Occipital lobe (tissue), 2 donors: Measurements from ENCODE around the gene GINS3. TPM values are rescaled to one million over a fixed set of nuclear protein-coding genes. Genes with fewer than 3 reads are reported as not detected.

ENCODE experiments used
- DNase-seq: peaks from one replicate; lab custom pipeline; 2025; lab: John Stamatoyannopoulos, UW
- total RNA-seq: library from RNA; depleted of rRNA; stranded (reverse); fragments of >200 nt; gene quantifications from one replicate; pipeline ENCODE4 v1.2.3, GENCODE V29; 2014

Gene GINS3
- total RNA-seq, 1 donor from 2014 or later, result 2.3 TPM

DNA sequence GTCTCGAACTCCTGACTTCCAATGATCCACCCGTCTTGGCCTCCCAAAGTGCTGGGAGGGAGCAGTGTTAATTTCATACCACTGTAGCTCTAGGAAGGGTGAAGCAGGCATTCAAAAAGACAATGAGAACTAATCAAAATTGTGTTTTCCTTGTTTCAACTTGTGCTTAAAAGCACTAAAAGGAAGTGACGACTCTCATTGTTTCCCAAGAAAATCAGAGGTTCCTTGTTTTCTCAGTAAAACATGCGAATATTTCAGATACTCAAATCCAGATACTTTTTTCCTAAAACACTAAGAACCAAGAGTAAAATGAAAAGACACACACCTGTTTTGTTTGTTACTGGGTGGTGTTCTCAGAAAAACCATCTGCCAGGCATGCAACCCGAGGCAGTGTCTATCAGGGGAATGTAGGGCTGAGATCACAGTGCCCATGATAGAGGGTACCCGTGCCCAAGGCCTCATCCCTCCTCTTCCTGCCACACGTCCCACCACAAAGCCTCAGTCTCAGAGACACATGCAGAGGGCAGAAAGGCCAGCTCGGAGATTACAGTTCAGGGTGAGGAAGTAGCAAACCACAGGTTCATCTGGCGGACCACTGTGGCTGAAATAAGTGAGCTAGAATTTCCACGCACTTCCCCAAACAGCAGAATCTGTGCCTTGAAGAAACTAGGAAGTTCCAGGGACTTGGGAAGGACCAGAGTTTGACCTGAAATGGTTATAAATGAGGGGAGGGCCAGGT, 33.7 kb downstream of the GINS3 start:
- DNase-seq, result no peak

DNA sequence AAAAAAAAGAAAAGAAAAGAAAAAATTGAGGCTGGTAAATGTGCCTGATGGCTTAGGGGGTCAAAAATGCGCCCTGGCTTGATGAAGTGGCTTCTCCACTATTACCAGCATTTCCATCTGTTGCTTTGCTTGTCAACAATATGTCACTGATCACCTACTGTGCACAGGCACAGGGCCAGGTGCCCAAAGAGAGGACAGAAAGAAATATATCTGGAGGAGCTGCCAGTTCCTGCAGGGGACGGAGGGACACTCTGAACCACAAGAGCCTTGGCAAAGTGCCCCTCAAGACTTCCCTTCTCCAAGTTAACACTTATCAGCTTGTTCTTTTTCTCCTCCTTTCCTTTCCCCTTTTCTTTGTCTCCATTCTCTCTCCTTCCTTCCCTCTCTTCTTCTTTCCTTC, 34.7 kb downstream of the GINS3 start:
- no peak for DNase-seq

DNA sequence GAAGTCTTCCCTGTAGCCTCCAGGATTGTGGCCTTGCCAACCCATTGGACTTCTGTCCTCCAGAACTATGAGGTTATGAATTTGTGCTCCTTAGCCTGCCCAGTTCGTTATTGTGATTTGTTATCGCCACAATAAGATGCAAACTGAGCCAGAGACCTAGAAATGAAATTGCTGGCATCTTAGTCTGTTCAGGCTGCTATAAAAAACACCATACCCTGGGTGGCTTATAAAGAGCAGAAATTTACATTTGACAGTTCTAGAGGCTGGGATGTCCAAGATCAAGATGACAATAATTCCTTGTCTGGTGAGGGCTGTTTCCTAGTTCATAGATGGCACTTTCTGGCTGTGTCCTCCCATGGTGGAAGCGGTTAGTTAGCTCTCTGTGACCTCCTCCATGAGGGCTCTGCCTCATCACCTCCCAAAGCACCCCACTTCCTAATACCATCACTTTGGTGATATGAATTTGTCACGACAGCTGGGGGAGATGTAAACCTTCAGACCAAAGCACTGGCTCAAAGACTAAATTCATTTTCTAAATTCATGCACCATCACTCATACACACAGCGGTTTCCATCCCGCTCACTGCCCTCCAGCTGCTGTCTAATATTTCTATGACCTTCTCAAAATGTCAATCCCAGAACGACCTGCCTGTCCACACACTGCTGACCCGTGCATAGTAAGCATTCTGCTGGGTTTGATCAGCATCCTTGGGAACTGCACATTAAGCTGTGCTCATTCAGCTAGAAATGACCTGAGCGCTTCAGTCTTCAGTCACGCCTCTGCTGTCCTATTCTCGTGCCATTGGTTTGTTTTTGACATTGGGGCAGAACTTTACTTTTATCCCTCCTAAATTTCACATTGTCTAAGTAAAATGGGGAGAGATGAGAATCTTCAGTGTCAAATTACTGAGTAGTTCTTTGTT, 36.6 kb downstream of the GINS3 start:
- no peak for DNase-seq

GRCh38 chr16:58430718-58431117, 38.4 kb downstream of the GINS3 start:
- no peak for DNase-seq

DNA sequence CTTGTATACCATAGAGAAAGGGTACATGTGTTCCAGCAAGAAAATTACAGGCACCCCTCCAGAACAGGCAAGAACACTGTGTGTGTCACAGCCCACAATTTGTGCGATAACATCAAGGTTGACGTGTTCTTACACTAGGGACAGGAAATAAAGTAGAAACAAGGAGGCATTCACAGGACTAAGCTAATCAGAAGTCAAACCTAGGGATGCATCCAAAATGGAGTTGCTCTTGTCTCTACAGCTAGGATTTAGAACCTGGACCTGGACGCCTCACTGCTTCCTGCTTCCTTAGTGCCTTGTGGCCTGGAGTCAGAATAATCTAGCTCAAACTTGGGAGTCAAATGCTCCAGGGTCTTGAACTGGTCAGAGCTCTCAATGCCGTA, 41.3 kb downstream of the GINS3 start:
- DNase-seq, result no peak

DNA sequence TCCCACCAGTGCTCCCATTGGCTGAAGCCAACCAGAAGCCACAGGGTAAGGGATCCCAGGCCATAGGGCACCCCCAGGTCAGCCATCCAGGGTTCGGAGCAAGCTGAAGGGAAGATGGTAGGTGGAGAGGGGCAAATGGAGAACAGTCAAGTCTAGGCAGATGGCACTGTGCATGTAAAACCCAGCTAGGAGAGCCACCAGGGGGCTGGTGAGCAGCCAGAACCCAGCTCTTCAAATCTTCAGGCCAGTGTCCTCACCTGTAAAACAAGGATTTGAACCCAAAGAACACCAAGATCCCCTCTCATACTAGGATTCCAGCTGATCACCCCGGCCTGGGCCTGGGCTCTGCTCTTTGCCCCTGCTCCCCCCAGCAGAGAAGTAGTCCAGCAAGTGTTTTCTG, 43.5 kb downstream of the GINS3 start:
- no peak for DNase-seq

- DNase-seq, result no peak
Observed at GRCh38 chr16:58440131-58440530, 47.9 kb downstream of the GINS3 start.

GRCh38 chr16:58442547-58442946, 50.3 kb downstream of the GINS3 start:
- DNase-seq, result no peak

- DNase-seq, result no peak
Observed at GRCh38 chr16:58443783-58444182, 51.5 kb downstream of the GINS3 start.

DNA sequence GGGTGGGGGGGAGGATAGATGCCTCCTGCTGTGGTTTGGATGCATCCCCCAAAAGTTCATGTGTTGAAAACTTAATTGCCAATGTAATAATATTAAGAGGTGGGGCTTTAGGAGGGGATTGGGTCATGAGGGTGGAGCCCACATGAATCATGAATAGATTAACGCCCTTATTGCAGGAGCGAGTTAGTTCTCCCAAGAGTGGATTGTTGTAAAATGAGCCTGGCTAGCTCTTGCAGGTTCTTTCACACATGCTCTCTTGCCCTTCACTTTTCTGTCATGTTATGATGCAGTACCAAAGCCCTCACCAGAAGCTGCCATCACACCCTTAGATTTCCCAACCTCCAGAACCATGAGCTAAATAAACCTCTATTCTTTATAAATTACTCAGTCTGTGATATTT, 52.0 kb downstream of the GINS3 start:
- DNase-seq, result no peak

DNA sequence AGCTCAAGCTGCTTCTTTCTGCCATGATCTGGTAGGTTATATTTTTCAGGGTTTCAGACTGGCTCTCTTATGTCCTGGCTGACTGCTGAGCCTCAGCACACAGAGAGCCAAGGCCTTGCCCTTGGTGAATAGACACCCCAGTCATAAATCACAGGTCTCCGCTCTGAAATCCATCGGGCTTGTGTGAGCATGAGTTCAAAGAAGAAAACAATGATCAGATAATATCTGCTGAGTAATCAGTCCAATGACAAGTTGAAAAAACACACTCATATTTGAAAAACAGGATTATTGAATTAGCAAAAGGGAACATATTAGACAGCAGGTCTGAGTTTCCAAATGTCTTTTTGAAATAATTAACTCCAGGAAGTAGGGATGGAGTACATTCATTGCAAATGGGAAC, 56.6 kb downstream of the GINS3 start:
- DNase-seq, result no peak

DNA sequence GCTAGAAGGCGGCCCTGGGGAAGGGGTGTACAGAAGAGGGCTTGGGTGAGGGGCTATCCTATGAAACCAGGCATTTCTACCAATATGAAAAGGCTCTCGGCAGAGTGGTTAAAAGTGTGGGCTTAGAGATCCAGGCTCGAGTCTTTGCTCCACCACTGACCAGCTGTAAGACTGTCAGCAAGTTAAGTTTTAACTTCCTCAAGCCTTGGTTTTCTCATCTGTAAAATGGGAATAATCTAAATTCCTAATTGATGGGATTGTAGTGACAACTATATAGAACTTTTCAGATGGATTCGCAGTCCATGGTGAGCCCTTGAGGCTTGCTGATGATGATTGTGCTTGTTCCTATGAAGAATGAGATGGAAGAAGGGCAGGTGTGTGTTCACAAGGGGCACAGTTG, 57.0 kb downstream of the GINS3 start:
- no peak for DNase-seq

- DNase-seq, result no peak
Observed at GRCh38 chr16:58449768-58450167, 57.5 kb downstream of the GINS3 start.

- DNase-seq, result no peak
Observed at GRCh38 chr16:58450590-58450989, 58.3 kb downstream of the GINS3 start.

DNA sequence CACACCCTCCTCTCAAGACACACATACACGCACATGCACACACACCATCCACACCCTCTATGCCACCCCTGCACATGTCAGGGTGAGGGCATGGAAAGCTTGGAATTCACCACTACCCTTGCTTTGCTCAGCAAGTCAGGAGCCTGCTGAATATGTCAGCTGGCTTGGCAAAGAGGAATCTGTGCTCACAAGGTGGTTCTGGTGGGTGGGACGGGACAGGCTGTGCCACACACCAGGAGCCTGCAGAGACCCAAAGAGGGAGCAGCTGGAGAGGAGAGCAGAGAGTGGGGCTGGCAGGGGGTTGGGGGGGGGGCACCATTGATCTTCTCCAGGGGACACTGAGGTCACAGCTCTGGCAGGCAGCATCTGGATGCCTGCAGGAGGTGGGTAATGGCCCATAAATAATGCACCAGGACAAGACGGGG, 59.0 kb downstream of the GINS3 start:
- DNase-seq, result no peak

DNA sequence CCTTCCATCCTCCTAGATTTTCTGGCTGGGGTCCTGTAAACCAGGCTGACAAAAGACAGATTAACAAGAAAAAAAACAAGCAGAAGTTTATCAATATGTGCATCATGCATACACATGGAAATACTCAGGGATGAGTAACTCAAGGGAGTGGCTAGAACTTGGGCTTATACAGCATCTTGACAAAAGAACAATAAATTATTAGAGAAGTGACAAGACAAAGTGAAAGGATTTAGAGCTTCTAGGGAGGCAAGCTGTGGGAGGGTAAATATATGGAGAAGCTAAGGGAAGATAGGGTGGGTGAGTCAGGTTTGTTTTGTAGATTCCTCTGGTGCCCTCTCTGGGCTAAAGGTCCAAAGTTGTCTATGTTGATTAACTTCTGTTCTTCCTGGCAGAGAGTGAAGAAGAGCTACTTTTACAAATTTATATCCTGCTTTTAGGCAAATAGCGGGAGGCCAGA, 59.7 kb downstream of the GINS3 start:
- DNase-seq, result no peak

GRCh38 chr16:58452640-58453039, 60.4 kb downstream of the GINS3 start:
- no peak for DNase-seq

DNA sequence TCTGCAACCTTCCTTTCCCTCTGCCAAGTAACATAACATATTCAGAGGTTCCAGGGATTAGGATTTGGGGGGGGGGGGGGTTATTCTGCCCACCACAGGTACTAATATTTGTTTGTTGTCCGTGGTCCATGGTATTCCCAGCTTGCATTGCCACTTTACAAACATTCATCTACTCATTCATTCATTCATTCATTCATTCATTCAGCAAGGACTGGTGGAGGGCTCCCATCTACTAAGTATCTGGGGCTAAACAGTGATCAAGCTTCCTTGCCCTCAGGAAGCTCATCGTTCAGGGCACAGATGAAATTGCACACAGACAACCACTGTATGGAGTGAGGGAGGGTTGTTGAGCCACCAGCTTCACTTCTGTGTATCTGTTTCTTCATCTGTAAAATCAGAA, 61.9 kb downstream of the GINS3 start:
- no peak for DNase-seq

GRCh38 chr16:58454856-58455255, 62.6 kb downstream of the GINS3 start:
- no peak for DNase-seq
